Fibroblast of lung (primary cell): Measurements from ENCODE around the gene NPHP4. TPM values are rescaled to one million over a fixed set of nuclear protein-coding genes. Genes with fewer than 3 reads are reported as not detected.

Experiments used
- DNase-seq, 2 donors: peaks; one replicate each; pipeline versions ENCODE4 v3.0.0 to v3.0.0-alpha.2; 2010; ENCODE audit warnings: low read depth in 2 of 2
- H2AFZ ChIP-seq: 2 replicates; pipeline ENCODE4 v1.5.1; 2012; ENCODE audit warnings: low read length, control low read depth, inconsistent platforms
- H3K27ac ChIP-seq: 2 replicates; pipeline ENCODE4 v1.5.1; 2011; ENCODE audit warnings: low read length, control low read depth; ENCODE audit not compliant: insufficient read depth
- H3K27me3 ChIP-seq: 2 replicates; pipeline ENCODE4 v1.5.1; 2011; ENCODE audit warnings: mild to moderate bottlenecking, low read length; ENCODE audit not compliant: control insufficient read depth, insufficient read depth
- H3K36me3 ChIP-seq: 2 replicates; pipeline ENCODE4 v1.5.1; 2011; ENCODE audit warnings: low read length; ENCODE audit not compliant: control insufficient read depth, insufficient read depth
- H3K4me1 ChIP-seq: 2 replicates; pipeline ENCODE4 v1.5.1; 2011; ENCODE audit warnings: low read length; ENCODE audit not compliant: control insufficient read depth, insufficient read depth; ENCODE audit errors: extremely low read depth
- H3K4me2 ChIP-seq: 2 replicates; pipeline ENCODE4 v1.5.1; 2011; ENCODE audit warnings: low read length, control low read depth; ENCODE audit not compliant: insufficient read depth; ENCODE audit errors: extremely low read depth
- H3K4me3 ChIP-seq, 4 experiments: fragments of 200-600 bp in 1 of 4; sonication (generic) in 1 of 4; replicated peaks in 1 of 4; 2 replicates each; pipeline ENCODE4 v1.5.1; 2011 to 2016; ENCODE audit warnings: low read length in 4 of 4, low read depth in 3 of 4, mild to moderate bottlenecking in 3 of 4, control low read depth in 2 of 4, inconsistent platforms in 1 of 4, mixed read lengths in 1 of 4; ENCODE audit not compliant: insufficient read depth in 1 of 4; ENCODE audit errors: control extremely low read depth in 1 of 4
- H3K79me2 ChIP-seq: 2 replicates; pipeline ENCODE4 v1.5.1; 2012; ENCODE audit warnings: mild to moderate bottlenecking, low read length, inconsistent platforms; ENCODE audit not compliant: control insufficient read depth, insufficient read depth
- H3K9ac ChIP-seq: 2 replicates; pipeline ENCODE4 v1.5.1; 2011; ENCODE audit warnings: mild to moderate bottlenecking, low read length, control low read depth; ENCODE audit not compliant: insufficient read depth
- H3K9me3 ChIP-seq: 2 replicates; pipeline ENCODE4 v1.5.1; 2012; ENCODE audit warnings: low read depth, low read length; ENCODE audit not compliant: control insufficient read depth, insufficient read depth
- H4K20me1 ChIP-seq: 2 replicates; pipeline ENCODE4 v1.5.1; 2011; ENCODE audit warnings: low read length; ENCODE audit not compliant: control insufficient read depth, insufficient read depth; ENCODE audit errors: extremely low read depth
- CTCF ChIP-seq, 2 donors: IDR thresholded peaks in 1 of 2; conservative IDR thresholded peaks in 1 of 2; 1 replicate in 1 of 2; 2 replicates in 1 of 2; pipeline ENCODE4 v1.5.1; 2011 to 2012; ENCODE audit warnings: low read length in 2 of 2, control low read depth in 1 of 2, inconsistent platforms in 1 of 2, low read depth in 1 of 2, mild to moderate bottlenecking in 1 of 2
- EZH2 ChIP-seq: IDR thresholded peaks from 2 replicates; pipeline ENCODE4 v1.5.1; 2012; ENCODE audit warnings: low read length, control low read depth, mild to moderate bottlenecking; ENCODE audit errors: missing control alignments
- polyA plus RNA-seq, 2 donors: library from polyadenylated mRNA; depleted of rRNA in 1 of 2; stranded (reverse) in 1 of 2; unstranded in 1 of 2; fragments of >200 nt; gene quantifications; 2 replicates each; pipeline ENCODE4 v1.2.1, GENCODE V29; 2011 to 2012; ENCODE audit warnings: missing spikeins in 1 of 2
- total RNA-seq: library from RNA; depleted of rRNA; stranded (reverse); fragments of >200 nt; gene quantifications from 2 replicates; pipeline ENCODE4 v1.2.1, GENCODE V29; 2014

Gene NPHP4
- total and polyA plus RNA-seq, 2 donors (not counting 1 experiment from before 2014, with no cell fraction given): 1.5 to 4.0 TPM

- DNase-seq: no peak
- H4K20me1 ChIP-seq: no peaks in the 10 kb centered on the region
- no peak overlapping the region for H3K27ac ChIP-seq
- TF ChIP-seq CTCF (conservative IDR thresholded peaks at IDR 0.05 in 1 of 2, IDR thresholded peaks at IDR 0.05 in 1 of 2; ENCODE audit: low read depth in 1 of 2, low read length in 2 of 2): no peak
- no peak for TF ChIP-seq EZH2
- H2AFZ ChIP-seq: no peak overlapping the region
- H3K9ac ChIP-seq: no peak overlapping the region
- H3K27me3 ChIP-seq: no peaks in the 10 kb centered on the region
- no peaks in the 10 kb centered on the region for H3K36me3 ChIP-seq
- no peaks in the 10 kb centered on the region for H3K9me3 ChIP-seq
- H3K4me3 ChIP-seq: no peak overlapping the region
- H3K4me1 ChIP-seq: peaks cover 4% of the 10 kb centered on the region
- H3K4me2 ChIP-seq: no peak overlapping the region
- H3K79me2 ChIP-seq: no peaks in the 10 kb centered on the region
Measured at GRCh38 chr1:5997316-5997715, 5.1 kb upstream of the NPHP4 start.

GRCh38 chr1:5996641-5997270 lies 4.5 kb upstream of the NPHP4 start:
- H3K4me2 ChIP-seq: no peak overlapping the region
- H2AFZ ChIP-seq: no peak overlapping the region
- no peak overlapping the region for H3K27ac ChIP-seq
- no peaks in the 10 kb centered on the region for H3K9me3 ChIP-seq
- H3K36me3 ChIP-seq: no peaks in the 10 kb centered on the region
- no peak overlapping the region for H3K9ac ChIP-seq
- no peak for DNase-seq
- TF ChIP-seq EZH2 (no peak), CTCF (conservative IDR thresholded peaks at IDR 0.05 in 1 of 2, IDR thresholded peaks at IDR 0.05 in 1 of 2; ENCODE audit: low read depth in 1 of 2, low read length in 2 of 2) (no peak)
- H3K79me2 ChIP-seq: no peaks in the 10 kb centered on the region
- H4K20me1 ChIP-seq: no peaks in the 10 kb centered on the region
- H3K4me3 ChIP-seq: no peak overlapping the region
- peaks cover 4% of the 10 kb centered on the region for H3K4me1 ChIP-seq
- no peaks in the 10 kb centered on the region for H3K27me3 ChIP-seq

DNA sequence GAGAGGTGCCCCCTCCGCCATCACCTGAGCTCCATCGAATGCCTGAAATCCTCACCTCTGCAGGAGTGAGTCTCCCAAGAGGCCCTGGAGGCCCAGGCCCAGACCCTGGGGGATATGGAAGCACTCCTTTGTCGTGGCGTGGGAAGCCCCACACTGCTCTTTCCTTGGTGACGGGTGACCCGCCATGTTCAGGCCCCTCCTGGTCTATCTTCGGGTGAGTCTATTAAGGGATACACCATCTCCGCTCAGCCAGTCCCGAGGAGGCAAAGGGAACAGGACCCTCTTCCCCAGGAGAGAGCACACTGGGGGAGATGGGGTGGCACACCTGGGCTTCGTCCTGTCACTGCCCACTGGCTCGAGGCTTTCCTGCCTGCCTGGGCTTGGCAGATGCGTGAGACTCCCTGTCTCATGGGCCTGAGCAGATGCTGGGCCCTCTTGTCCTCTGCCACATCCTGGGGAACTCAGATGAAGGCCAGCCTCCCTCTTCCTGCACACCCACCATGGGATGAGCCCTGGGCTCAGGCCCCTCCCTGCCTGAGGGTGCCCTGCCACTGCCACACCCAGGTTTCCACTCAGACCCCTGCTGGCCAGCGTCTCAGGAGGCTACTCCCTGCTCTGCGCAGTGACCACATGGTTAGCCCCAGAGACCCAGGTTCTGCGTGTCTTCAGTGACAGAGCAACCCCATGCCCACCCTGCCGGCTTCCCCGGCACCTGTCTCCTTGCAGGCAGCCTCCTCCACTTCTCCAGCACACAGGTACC lies 3.8 kb upstream of the NPHP4 start:
- DNase-seq: no peak
- Histone ChIP-seq H3K4me2 (no peak overlapping the region), H3K9me3 (no peaks in the 10 kb centered on the region), H3K27ac (no peak overlapping the region), H3K36me3 (no peaks in the 10 kb centered on the region), H3K4me3 (no peak overlapping the region), H2AFZ (no peak overlapping the region), H3K4me1 (peaks cover 4% of the 10 kb centered on the region), H3K27me3 (no peaks in the 10 kb centered on the region), H3K9ac (no peak overlapping the region), H4K20me1 (no peaks in the 10 kb centered on the region), H3K79me2 (no peaks in the 10 kb centered on the region)
- TF ChIP-seq EZH2: no peak
- TF ChIP-seq CTCF (conservative IDR thresholded peaks at IDR 0.05 in 1 of 2, IDR thresholded peaks at IDR 0.05 in 1 of 2; ENCODE audit: low read depth in 1 of 2, low read length in 2 of 2): no peak
